Measurements from ENCODE around the gene CHCHD1.
"Not testable (repeated sequence)": the region's sequence is repeated elsewhere in the genome, so short reads cannot be mapped to it uniquely, and the experiment has no call there.

CHCHD1 gene

GRCh38 chr10:73795491-73795890, 13.6 kb downstream of the CHCHD1 start:
- not testable (repeated sequence) for DNase-seq

- not testable (repeated sequence) for DNase-seq
These were observed 14.2 kb downstream of the CHCHD1 start for GRCh38 chr10:73796035-73796434.

DNA sequence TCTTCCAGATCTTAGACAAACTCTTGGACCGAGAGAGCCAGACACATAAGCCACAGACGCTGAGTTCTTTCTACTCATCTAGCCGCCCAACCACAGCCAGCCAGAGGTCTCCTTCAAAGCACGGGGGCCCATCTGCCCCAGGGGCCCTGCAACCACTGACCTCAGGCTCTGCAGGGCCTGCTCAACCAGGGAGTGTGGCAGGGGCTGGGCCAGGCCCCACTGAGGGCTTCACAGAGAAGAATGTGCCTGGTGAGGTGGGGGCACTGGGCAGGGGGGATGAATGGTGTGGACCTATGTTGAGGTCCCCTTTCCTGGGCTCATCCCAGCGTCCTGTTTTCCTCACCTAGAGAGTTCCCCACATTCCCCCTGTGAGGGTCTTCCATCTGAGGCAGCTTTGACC, 14.9 kb downstream of the CHCHD1 start:
- no peak for DNase-seq

- DNase-seq = no peak
These were observed 15.6 kb downstream of the CHCHD1 start for GRCh38 chr10:73797324-73798025.

DNA sequence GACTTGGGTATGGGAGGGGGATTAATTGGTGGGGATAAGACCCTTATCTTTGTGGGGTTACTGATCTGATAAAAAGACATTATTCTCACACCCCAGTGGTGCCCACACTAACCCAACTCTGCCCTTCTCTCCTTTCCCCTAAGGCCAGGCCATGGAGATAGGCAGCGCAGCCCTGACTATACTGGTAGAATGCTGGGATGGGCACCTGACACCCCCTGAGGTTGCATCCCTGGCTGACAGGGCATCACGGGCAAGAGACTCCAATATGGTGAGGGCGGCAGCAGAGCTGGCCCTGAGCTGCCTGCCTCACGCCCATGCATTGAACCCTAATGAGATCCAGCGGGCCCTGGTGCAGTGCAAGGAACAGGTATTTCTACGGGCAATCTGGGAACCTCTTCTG, 16.2 kb downstream of the CHCHD1 start:
- DNase-seq = no peak

DNA sequence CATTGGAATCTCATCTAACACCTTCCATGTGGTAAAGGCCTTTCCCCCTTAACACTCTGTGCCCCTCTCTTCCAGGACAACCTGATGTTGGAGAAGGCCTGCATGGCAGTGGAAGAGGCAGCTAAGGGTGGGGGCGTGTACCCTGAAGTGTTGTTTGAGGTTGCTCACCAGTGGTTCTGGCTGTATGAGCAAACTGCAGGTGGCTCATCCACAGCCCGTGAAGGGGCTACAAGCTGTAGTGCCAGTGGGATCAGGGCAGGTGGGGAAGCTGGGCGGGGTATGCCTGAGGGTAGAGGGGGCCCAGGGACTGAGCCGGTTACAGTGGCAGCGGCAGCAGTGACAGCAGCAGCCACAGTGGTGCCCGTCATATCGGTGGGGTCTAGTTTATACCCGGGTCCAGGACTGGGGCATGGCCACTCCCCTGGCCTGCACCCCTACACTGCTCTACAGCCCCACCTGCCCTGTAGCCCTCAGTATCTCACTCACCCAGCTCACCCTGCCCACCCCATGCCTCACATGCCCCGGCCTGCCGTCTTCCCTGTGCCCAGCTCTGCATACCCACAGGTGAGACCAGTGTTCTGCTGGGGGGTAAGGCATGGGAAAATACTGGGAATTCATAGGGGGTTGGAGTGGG, 17.2 kb downstream of the CHCHD1 start:
- DNase-seq = no peak

DNA sequence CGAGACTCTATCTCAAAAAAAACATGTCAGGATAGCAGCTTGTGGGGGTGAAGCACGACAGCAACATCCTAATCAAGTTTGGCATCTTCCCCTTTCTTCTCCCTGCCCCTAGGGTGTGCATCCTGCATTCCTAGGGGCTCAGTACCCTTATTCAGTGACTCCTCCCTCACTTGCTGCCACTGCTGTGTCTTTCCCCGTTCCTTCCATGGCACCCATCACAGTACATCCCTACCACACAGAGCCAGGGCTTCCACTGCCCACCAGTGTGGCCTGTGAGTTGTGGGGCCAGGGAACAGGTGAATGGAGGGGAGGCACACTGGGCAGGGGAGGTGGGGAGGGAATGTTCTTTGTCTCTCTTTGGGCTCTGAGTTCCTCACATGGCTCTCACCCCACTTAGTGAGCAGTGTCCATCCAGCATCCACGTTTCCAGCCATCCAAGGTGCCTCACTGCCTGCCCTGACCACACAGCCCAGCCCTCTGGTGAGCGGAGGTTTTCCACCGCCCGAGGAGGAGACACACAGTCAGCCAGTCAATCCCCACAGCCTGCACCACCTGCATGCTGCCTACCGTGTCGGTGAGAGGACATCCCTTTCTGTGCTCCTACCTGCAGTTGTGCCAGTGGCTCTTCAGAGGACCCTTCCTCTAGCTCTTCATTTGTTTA, 18.2 kb downstream of the CHCHD1 start:
- no peak for DNase-seq

DNA sequence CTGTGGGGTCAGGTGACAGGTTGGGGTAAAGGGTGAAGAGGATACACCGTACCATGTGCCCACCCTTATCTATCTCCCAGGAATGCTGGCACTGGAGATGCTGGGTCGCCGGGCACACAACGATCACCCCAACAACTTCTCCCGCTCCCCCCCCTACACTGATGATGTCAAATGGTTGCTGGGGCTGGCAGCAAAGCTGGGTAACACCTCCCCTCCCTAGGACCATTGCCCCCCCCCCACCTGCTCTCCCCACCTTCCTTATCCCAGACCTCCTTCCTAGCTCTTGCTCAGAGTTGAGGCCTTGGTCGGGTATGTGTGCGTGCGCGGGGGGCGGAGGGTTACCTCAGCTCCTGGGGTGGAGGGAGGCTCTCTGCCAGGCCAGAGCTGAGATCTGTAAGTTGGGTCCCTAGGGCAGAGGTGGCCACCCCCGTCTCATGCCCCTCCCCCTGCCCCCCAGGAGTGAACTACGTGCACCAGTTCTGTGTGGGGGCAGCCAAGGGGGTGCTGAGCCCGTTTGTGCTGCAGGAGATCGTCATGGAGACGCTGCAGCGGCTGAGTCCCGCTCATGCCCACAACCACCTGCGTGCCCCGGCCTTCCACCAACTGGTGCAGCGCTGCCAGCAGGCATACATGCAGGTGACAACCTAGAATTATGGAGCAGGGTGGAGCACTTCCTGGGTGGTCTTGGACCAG, 18.9 kb downstream of the CHCHD1 start:
- no peak for DNase-seq

- no peak for DNase-seq
These were observed 19.4 kb downstream of the CHCHD1 start for GRCh38 chr10:73801253-73801590.

GRCh38 chr10:73802276-73802991, 20.6 kb downstream of the CHCHD1 start:
- DNase-seq = no peak

GRCh38 chr10:73803680-73804286, 21.9 kb downstream of the CHCHD1 start:
- no peak for DNase-seq

DNA sequence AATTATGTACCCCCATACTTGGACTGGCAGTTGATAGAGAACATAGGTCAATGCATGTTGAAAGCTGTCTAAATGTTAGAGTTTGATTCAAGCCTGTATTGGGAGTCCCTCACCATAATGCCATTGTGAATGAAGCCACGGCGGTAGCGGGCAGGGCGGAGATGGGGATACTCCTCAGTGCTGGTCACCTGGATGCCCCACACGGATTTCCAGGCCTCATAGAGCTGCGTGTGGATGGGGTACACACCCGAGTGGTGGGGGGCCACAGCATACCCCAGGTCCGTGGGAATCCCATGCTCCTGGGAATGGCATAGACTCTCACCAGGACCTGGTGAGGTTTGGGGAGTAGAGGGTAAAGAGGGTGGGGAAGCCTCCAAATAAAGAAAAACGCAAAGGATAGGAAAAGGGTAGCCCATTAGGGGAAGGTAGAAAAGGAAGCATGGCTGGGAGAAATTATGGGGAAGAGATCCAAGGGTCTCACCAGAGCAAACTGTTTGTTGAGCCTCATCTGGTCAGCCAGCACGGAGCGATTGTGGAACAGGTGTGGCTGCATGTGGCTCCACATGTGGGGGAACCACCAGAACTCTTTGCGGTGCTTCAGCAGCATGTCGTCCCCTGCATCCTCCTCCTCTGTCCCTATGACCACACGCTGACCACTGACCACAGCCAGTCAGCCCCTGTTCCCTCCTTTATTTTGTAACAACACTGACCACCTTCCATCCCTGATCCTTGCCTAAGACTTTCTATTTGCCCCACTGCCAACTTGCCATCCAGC, 24.5 kb downstream of the CHCHD1 start:
- no peak for DNase-seq

DNA sequence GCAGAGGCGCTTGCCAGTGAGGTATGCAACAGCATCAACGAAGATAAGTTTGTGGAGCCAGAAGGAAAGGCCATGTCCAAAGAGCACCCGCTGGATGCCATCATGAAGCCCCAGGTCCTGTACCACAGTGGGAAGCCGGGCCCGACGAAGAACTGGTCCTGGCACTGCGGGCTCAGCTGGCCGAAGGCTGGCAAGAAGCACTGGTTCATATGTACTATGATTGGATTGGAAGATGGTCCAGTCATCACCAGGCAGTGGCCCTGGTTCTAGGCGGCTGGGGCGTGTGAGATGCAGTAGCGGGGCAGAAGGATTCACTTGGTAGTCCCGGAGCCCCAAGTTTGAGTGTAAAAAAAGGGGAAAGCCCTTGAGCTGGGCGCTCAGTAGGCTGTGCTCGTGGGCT, 25.6 kb downstream of the CHCHD1 start:
- DNase-seq = no peak

- DNase-seq = no peak
These were observed 26.4 kb downstream of the CHCHD1 start for GRCh38 chr10:73808021-73808815.

DNA sequence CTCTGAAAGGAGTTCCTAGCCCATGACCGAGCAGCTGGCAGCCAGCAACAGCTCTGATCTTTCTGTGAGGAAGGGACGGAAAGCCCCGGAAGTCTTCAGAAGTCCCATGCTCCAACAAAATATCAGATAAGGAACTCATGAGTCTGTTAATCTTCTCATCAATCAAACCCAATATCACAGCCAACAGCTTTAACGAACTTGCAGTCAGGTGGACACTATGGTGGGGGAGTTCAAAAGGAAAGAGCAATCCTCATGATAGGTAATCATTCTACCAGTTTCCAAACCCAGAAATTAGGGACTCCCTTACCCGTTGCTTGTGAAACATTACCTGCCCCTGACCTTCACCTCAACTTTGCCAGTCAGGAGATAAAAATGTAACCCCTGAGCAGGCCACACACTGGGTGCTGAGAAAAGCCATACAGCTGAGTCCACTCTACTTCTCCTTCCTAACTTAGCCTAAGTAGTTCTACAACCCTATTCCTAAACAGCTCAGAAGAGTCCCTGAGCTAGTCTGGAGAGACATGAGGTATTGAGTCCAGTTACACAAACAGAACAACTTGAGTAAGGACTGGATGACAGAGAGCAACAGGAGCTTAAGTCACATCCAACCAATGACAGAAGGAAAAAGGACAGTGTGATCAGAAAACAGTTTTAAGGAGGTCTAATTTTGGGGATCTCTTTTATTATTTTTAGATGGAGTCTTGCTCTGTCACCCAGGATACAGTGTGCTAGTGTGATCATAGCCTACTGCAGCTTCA, 27.4 kb downstream of the CHCHD1 start:
- DNase-seq = no peak

GRCh38 chr10:73810358-73810734, 28.5 kb downstream of the CHCHD1 start:
- no peak for DNase-seq

- peak in 1 of 2 experiments; percentile 43 for DNase-seq
These were observed 29.1 kb downstream of the CHCHD1 start for GRCh38 chr10:73810735-73811465.

- DNase-seq = no peak
These were observed 30.8 kb downstream of the CHCHD1 start for GRCh38 chr10:73812657-73813056.

DNA sequence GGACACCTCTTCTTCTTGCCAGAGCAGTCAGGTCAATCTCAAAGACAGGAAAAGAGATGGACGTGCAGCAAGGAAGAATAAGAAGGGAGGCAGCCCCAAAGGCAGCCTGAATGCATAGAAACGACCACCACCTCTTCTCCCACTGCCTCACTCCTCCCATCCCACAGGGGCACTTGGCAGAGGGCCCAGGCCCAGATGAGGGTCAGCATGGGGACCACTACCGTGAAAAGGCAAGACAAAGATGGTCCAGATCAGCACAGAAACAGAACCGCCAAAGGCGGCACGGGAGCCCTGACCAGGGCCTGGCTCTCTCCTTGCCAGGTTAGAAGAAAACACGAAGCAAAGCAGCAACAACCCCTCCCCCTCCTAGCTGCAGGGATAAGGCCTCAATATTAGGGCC, 31.5 kb downstream of the CHCHD1 start:
- DNase-seq = no peak
